H1 (cell line): ENCODE measurements around the gene ASS1. TPM values are rescaled to one million over a fixed set of nuclear protein-coding genes. Genes with fewer than 3 reads are reported as not detected.

Experiments
- CTCF ChIA-PET: fragments of 300-600 bp; sonication (Branson Sonifier 250); formaldehyde crosslinking; loops from one replicate; lab custom pipeline; 2021; ENCODE audit not compliant: partially characterized antibody; lab: Charles Lee
- POLR2A ChIA-PET: fragments of 300-600 bp; sonication (Branson Sonifier 250); formaldehyde crosslinking; loops from one replicate; lab custom pipeline; 2021; ENCODE audit warnings: inconsistent platforms; ENCODE audit not compliant: partially characterized antibody; lab: Charles Lee
- DNase-seq, 2 experiments: peaks; one replicate each; pipeline versions ENCODE4 v3.0.0 to v3.0.0-alpha.2; 2010 to 2022; ENCODE audit warnings: low spot score in 2 of 2, low read depth in 1 of 2, mixed read lengths in 1 of 2
- FAIRE-seq: peaks from 2 replicates; lab custom pipeline; 2011; peaks lifted over from hg19 to GRCh38; lab: Jason Lieb, UNC
- H2AFZ ChIP-seq: 2 replicates; pipeline ENCODE4 v1.8.1; 2012; ENCODE audit warnings: low read length, inconsistent platforms
- H2AK5ac ChIP-seq: 2 replicates; pipeline ENCODE4 v1.6.1; 2013; ENCODE audit warnings: low read depth, low read length
- H2BK120ac ChIP-seq: replicated peaks from 2 replicates; pipeline ENCODE3; 2013; ENCODE audit warnings: low read depth, low read length, inconsistent platforms
- H2BK12ac ChIP-seq: 2 replicates; pipeline ENCODE4 v1.6.1; 2013; ENCODE audit warnings: low read depth, low read length
- H2BK15ac ChIP-seq: 2 replicates; pipeline ENCODE4 v1.6.1; 2013; ENCODE audit warnings: low read length
- H2BK20ac ChIP-seq: 2 replicates; pipeline ENCODE4 v1.6.1; 2013; ENCODE audit warnings: low read length
- H2BK5ac ChIP-seq: 2 replicates; pipeline ENCODE4 v1.6.1; 2013; ENCODE audit warnings: low read depth, low read length
- H3K14ac ChIP-seq: 2 replicates; pipeline ENCODE4 v1.6.1; 2013; ENCODE audit warnings: inconsistent platforms; ENCODE audit not compliant: insufficient read length
- H3K18ac ChIP-seq: 2 replicates; pipeline ENCODE4 v1.6.1; 2013; ENCODE audit warnings: low read length; ENCODE audit errors: extremely low read depth
- H3K23ac ChIP-seq: 2 replicates; pipeline ENCODE4 v1.6.1; 2013; ENCODE audit warnings: inconsistent platforms; ENCODE audit not compliant: insufficient read length
- H3K23me2 ChIP-seq: 2 replicates; pipeline ENCODE4 v1.6.1; 2013; ENCODE audit warnings: low read depth, low read length
- H3K27ac ChIP-seq: 2 replicates; pipeline ENCODE4 v1.6.1; 2011; ENCODE audit warnings: low read depth, low read length, inconsistent platforms
- H3K27me3 ChIP-seq, 4 experiments: replicated peaks in 1 of 4; 1 replicate in 1 of 4; 2 replicates in 3 of 4; pipeline versions ENCODE4 v1.6.1 to v1.8.1; 2011 to 2013; ENCODE audit warnings: low read length in 3 of 4, mild to moderate bottlenecking in 3 of 4, inconsistent platforms in 2 of 4, mixed read lengths in 2 of 4, moderate library complexity in 1 of 4; ENCODE audit not compliant: control insufficient read depth in 3 of 4, insufficient read depth in 3 of 4; ENCODE audit errors: extremely low read depth in 1 of 4
- H3K36me3 ChIP-seq, 4 experiments: 2 replicates each; pipeline versions ENCODE4 v1.6.1 to v1.8.1; 2011 to 2013; ENCODE audit warnings: mild to moderate bottlenecking in 4 of 4, low read length in 3 of 4, moderate library complexity in 2 of 4, control low read depth in 1 of 4, inconsistent platforms in 1 of 4; ENCODE audit not compliant: insufficient read depth in 4 of 4, control insufficient read depth in 2 of 4
- H3K4ac ChIP-seq: replicated peaks from 2 replicates; pipeline ENCODE3; 2013; ENCODE audit warnings: low read length, low read depth, mixed read lengths, inconsistent platforms; ENCODE audit not compliant: insufficient read length
- H3K4me1 ChIP-seq, 4 experiments: replicated peaks in 1 of 4; 1 replicate in 1 of 4; 2 replicates in 3 of 4; pipeline versions ENCODE4 v1.6.1 to v1.8.1; 2011 to 2013; ENCODE audit warnings: low read length in 3 of 4, inconsistent platforms in 2 of 4, mixed read lengths in 1 of 4; ENCODE audit not compliant: insufficient read depth in 4 of 4, control insufficient read depth in 3 of 4
- H3K4me2 ChIP-seq, 2 experiments: 2 replicates each; pipeline versions ENCODE4 v1.6.1 to v1.8.1; 2011 to 2013; ENCODE audit warnings: low read depth in 2 of 2, low read length in 2 of 2, control low read depth in 1 of 2, inconsistent platforms in 1 of 2, mild to moderate bottlenecking in 1 of 2; ENCODE audit not compliant: insufficient read depth in 1 of 2
- H3K4me3 ChIP-seq, 4 experiments: fragments of 200-600, 300-600 bp in 1 of 4; sonication (generic), shearing (Covaris generic), sonication (Bioruptor Twin) in 1 of 4; 2 replicates each; pipeline versions ENCODE4 v1.5.1 to v1.8.1; 2011 to 2016; ENCODE audit warnings: low read length in 4 of 4, low read depth in 3 of 4, control low read depth in 2 of 4, inconsistent platforms in 2 of 4, mild to moderate bottlenecking in 2 of 4, mixed read lengths in 1 of 4, moderate library complexity in 1 of 4; ENCODE audit not compliant: insufficient read depth in 2 of 4; ENCODE audit errors: extremely low read depth in 1 of 4
- H3K56ac ChIP-seq: replicated peaks from 2 replicates; pipeline ENCODE3; 2013; ENCODE audit warnings: low read depth, mild to moderate bottlenecking, mixed read lengths, low read length, inconsistent platforms; ENCODE audit not compliant: insufficient read length
- H3K79me1 ChIP-seq: 2 replicates; pipeline ENCODE4 v1.6.1; 2013; ENCODE audit warnings: low read depth, low read length, control low read depth
- H3K79me2 ChIP-seq, 2 experiments: 2 replicates each; pipeline versions ENCODE4 v1.6.1 to v1.8.1; 2012 to 2013; ENCODE audit warnings: low read length in 2 of 2, mild to moderate bottlenecking in 2 of 2, inconsistent platforms in 1 of 2; ENCODE audit not compliant: insufficient read depth in 2 of 2, control insufficient read depth in 1 of 2
- H3K9ac ChIP-seq, 4 experiments: replicated peaks in 1 of 4; 1 replicate in 1 of 4; 2 replicates in 3 of 4; pipeline versions ENCODE4 v1.6.1 to v1.8.1; 2011 to 2013; ENCODE audit warnings: low read depth in 3 of 4, low read length in 3 of 4, control low read depth in 2 of 4, mild to moderate bottlenecking in 2 of 4, moderate library complexity in 2 of 4, inconsistent platforms in 1 of 4; ENCODE audit errors: extremely low read depth in 1 of 4
- H3K9me3 ChIP-seq, 2 experiments: 2 replicates each; pipeline versions ENCODE4 v1.6.1 to v1.8.1; 2012 to 2013; ENCODE audit warnings: mild to moderate bottlenecking in 2 of 2, moderate library complexity in 2 of 2, control low read depth in 1 of 2, inconsistent platforms in 1 of 2, low read depth in 1 of 2, low read length in 1 of 2, mixed read lengths in 1 of 2; ENCODE audit not compliant: insufficient read depth in 2 of 2
- H4K20me1 ChIP-seq, 2 experiments: replicated peaks in 1 of 2; 2 replicates each; pipeline versions ENCODE3 to v1.8.1; 2011 to 2013; ENCODE audit warnings: inconsistent platforms in 2 of 2, low read length in 2 of 2, mild to moderate bottlenecking in 1 of 2; ENCODE audit not compliant: insufficient read depth in 2 of 2, control insufficient read depth in 1 of 2
- H4K5ac ChIP-seq: 2 replicates; pipeline ENCODE4 v1.6.1; 2013; ENCODE audit warnings: low read length, low read depth, mixed read lengths, inconsistent platforms; ENCODE audit not compliant: insufficient read length
- H4K8ac ChIP-seq: 2 replicates; pipeline ENCODE4 v1.8.0; 2013; ENCODE audit warnings: mild to moderate bottlenecking, moderate library complexity, low read length, inconsistent platforms; ENCODE audit not compliant: insufficient read depth; ENCODE audit errors: extremely low read depth
- H4K91ac ChIP-seq: replicated peaks from 2 replicates; pipeline ENCODE3; 2013; ENCODE audit warnings: low read length, mixed read lengths, inconsistent platforms; ENCODE audit not compliant: insufficient read length
- CBX5 ChIP-seq: fragments of 300-800, 300-1000 bp; sonication (generic); IDR thresholded peaks from 2 replicates; pipeline ENCODE4 v1.7.1; 2016; ENCODE audit warnings: antibody characterized with exemption, low read length, low read depth
- CBX8 ChIP-seq: fragments of 300-800, 300-1000 bp; sonication (generic); IDR thresholded peaks from 2 replicates; pipeline ENCODE4 v1.7.1; 2016; ENCODE audit warnings: low read depth, low read length, borderline replicate concordance
- EP300 ChIP-seq, 2 experiments: IDR thresholded peaks; 1 replicate in 1 of 2; 2 replicates in 1 of 2; pipeline ENCODE4 v1.6.1; 2011 to 2012; ENCODE audit warnings: low read depth in 2 of 2, low read length in 2 of 2, mild to moderate bottlenecking in 2 of 2, borderline replicate concordance in 1 of 2, inconsistent platforms in 1 of 2, moderate library complexity in 1 of 2
- GABPA ChIP-seq: IDR thresholded peaks from 2 replicates; pipeline ENCODE4 v1.6.1; 2011; ENCODE audit warnings: mild to moderate bottlenecking, low read length, moderate library complexity, borderline replicate concordance; ENCODE audit not compliant: insufficient read depth
- HDAC2 ChIP-seq, 2 experiments: fragments of 300-600 bp in 1 of 2; sonication (generic) in 1 of 2; IDR thresholded peaks; 2 replicates each; pipeline ENCODE4 v1.6.1; 2011 to 2012; ENCODE audit warnings: low read depth in 2 of 2, low read length in 2 of 2, mild to moderate bottlenecking in 2 of 2, moderate library complexity in 2 of 2, borderline replicate concordance in 1 of 2, inconsistent platforms in 1 of 2
- JUND ChIP-seq: IDR thresholded peaks from 2 replicates; pipeline ENCODE4 v1.6.1; 2011; ENCODE audit warnings: mild to moderate bottlenecking, improper control_type of control experiment, low read length
- KDM1A ChIP-seq: fragments of 200-600, 300-600 bp; sonication (generic); IDR thresholded peaks from 2 replicates; pipeline ENCODE4 v1.7.1; 2016; ENCODE audit warnings: mild to moderate bottlenecking, low read length, borderline replicate concordance
- NANOG ChIP-seq: IDR thresholded peaks from 2 replicates; pipeline ENCODE4 v1.6.1; 2011; ENCODE audit warnings: low read length, low read depth, mild to moderate bottlenecking, inconsistent platforms; ENCODE audit not compliant: insufficient read depth, poor library complexity, severe bottlenecking
- NRF1 ChIP-seq: IDR thresholded peaks from 2 replicates; pipeline ENCODE4 v1.6.1; 2011; ENCODE audit warnings: mild to moderate bottlenecking, low read depth, low read length, improper control_type of control experiment
- SP1 ChIP-seq: IDR thresholded peaks from 2 replicates; pipeline ENCODE4 v1.6.1; 2011; ENCODE audit warnings: low read depth, low read length
- WGBS, 2 experiments: shearing (Covaris generic) in 1 of 2; methylation state at CpG; one replicate each; pipeline versions ENCODE4 v1.1.6 to v1.1.7; 2013 to 2015; ENCODE audit warnings: low lambda C conversion rate in 2 of 2, mixed read lengths in 2 of 2, inconsistent platforms in 1 of 2, low coverage in 1 of 2, missing lambda C conversion rate in 1 of 2; ENCODE audit not compliant: insufficient replicate concordance in 2 of 2, insufficient coverage in 1 of 2, insufficient read length in 1 of 2; ENCODE audit errors: extremely low coverage in 1 of 2, missing lambda C conversion rate in 1 of 2; 5-methylcytosine and 5-hydroxymethylcytosine counted together
- polyA plus RNA-seq, 7 experiments: library from polyadenylated mRNA; depleted of rRNA in 3 of 7; stranded (reverse) in 5 of 7; unstranded in 2 of 7; fragments of >200 nt in 5 of 7; fragments of 200-250 nt in 2 of 7; gene quantifications; 1 replicate in 5 of 7; 2 replicates in 1 of 7; 4 replicates in 1 of 7; pipeline versions ENCODE4 v1.2.1 to v1.2.3, GENCODE V29; 2011 to 2013; ENCODE audit warnings: missing spikeins in 2 of 7, mixed read lengths in 2 of 7
- total RNA-seq: library from RNA; stranded (reverse); fragmentation: NEBNext Ultra II Directional; extraction: Animal tissue kit (Norgen Biotek cat#: 25700); gene quantifications from 2 replicates; pipeline ENCODE4 v1.2.1, GENCODE V29; 2021
- TF ChIP-seq, protein P1 (sequence below): IDR thresholded peaks from 2 replicates; pipeline ENCODE4 v1.6.1; 2012; ENCODE audit warnings: inconsistent platforms

The ASS1 gene
- total and polyA plus RNA-seq, 2 of the 8 experiments (the other 6 are each of a cell fraction or from before 2014, with no cell fraction given), result 108 to 296 TPM

DNA sequence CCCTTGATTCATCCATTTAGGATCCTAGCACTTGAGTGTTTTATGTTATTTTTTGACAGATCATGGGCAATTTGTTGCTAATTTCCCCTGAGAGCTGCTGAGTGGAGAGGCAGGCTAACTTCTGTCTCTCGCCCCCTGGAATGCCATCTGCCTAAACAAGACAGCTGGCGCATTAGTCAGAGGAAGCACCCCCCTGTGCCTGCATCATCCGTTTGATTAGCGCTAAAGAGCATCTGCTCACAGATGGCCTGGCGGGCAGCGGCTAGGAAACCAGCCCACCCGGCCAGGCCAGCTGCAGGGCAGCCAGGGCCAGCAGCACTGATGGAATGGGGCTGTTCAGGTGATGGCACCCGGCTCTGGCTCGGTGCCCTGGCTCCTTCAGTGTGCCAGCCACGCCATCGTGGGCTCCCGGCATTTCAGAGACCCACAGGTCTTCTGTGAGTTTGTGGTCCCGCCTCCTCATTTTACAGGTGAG lies 22.9 kb upstream of the ASS1 start:
- Histone ChIP-seq H2BK12ac (peak overlapping the region; percentile 99; the same call in 1 of the 2 replicates), H2BK120ac (peak overlapping the region; percentile 79), H3K79me1 (no peaks in the 10 kb centered on the region), H3K56ac (no peak overlapping the region), H3K14ac (no peak overlapping the region), H3K4ac (no peak overlapping the region), H3K9ac (no peak overlapping the region), H2BK20ac (peak overlapping the region; percentile 72; the same call in 1 of the 2 replicates), H3K9me3 (peaks cover 0 to 2% of the 10 kb centered on the region in 2 experiments; a peak in 1 of 4 replicates), H3K27me3 (no peaks in the 10 kb centered on the region), H2AFZ (no peak overlapping the region), H3K23me2 (no peaks in the 10 kb centered on the region), H3K23ac (no peak overlapping the region), H4K5ac (no peak overlapping the region), H3K4me2 (peak overlapping the region in 1 of 2 experiments; percentile 36; a peak in 1 of 4 replicates), H2AK5ac (no peak overlapping the region), H4K91ac (peak overlapping the region; percentile 97), H3K27ac (no peak overlapping the region), H3K36me3 (no peaks in the 10 kb centered on the region), H2BK15ac (no peak overlapping the region), H3K4me1 (peaks cover 6 to 15% (median 9%) of the 10 kb centered on the region in 4 experiments; a peak in 6 of 7 replicates), H3K79me2 (no peaks in the 10 kb centered on the region), H3K4me3 (no peak overlapping the region), H2BK5ac (peak overlapping the region; percentile 88; the same call in 1 of the 2 replicates), H4K20me1 (no peaks in the 10 kb centered on the region), H3K18ac (peak overlapping the region; percentile 19; the same call in 1 of the 2 replicates), H4K8ac (peak overlapping the region; percentile 35)
- WGBS, 2 experiments, result 46% methylated on average over 13 of the region's 13 CpGs; no CpG with 5 or more reads in 1 of the 2 experiments
- DNase-seq (peak in 1 of 2 experiments; percentile 65), FAIRE-seq (no peak)
- ChIA-PET POLR2A (interaction anchor here (1.7 to 4.1 kb wide), 3 partner anchors 16 to 26 kb away, joined by 4 to 31 read pairs (median 5); no protein-coding TSS in a partner anchor), CTCF (interaction anchor here (0.7 to 3.4 kb wide), 3 partner anchors 11 to 111 kb away, joined by 3 to 12 read pairs (median 7); no protein-coding TSS in a partner anchor)
- TF ChIP-seq NANOG (peak; percentile 15), EP300 (IDR thresholded peaks at IDR 0.05; ENCODE audit: borderline replicate concordance in 1 of 2, low read depth in 2 of 2, low read length in 2 of 2) (0 out of 3 replicates have a peak, but pooled peaks of 1 of the 2 experiments have one; percentile 14), CBX8 (no peak), HDAC2 (IDR thresholded peaks at IDR 0.05; ENCODE audit: borderline replicate concordance in 1 of 2, low read depth in 2 of 2, low read length in 2 of 2) (0 out of 4 replicates have a peak, but pooled peaks of 1 of the 2 experiments have one; percentile 14), KDM1A (no peak), GABPA (no peak; the same call in 1 of the 2 replicates), SP1 (no peak), NRF1 (no peak), CBX5 (no peak), JUND (peak; percentile 67; the same call in 1 of the 2 replicates)
- TF ChIP-seq, protein P1, sequence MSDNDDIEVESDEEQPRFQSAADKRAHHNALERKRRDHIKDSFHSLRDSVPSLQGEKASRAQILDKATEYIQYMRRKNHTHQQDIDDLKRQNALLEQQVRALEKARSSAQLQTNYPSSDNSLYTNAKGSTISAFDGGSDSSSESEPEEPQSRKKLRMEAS, result no peak
